HG03280 (cell line): ENCODE measurements around the gene ADGRV1.
A peak's percentile ranks its signal among the peaks of the same experiment; 100 is the strongest.

Experiments
- ATAC-seq: cut with Tn5 transposase; IDR thresholded peaks from one replicate; pipeline ENCODE4 v1.9.1; 2021; ENCODE audit warnings: mild to moderate bottlenecking, moderate library complexity; ENCODE audit not compliant: unreplicated experiment

ADGRV1 gene

DNA sequence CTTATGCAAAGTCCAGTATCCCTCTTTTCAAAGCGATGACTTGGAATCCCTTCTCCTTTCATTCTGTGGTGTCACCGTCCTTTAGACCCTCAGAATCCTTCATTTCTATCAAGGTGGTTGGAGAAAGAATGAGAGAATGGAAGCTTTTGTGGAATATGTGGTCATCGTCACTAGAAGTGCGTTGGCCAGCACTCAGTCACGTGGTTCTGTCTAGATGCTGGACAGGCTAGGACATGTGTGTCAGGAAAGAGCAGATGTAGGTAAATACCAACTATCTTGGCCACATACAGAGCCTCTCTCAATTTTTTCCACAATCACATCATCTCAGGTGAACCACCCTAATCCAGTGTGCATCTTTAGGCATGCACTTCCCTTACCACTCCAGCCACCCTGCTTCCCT, 618.5 kb downstream of the ADGRV1 start:
- ATAC-seq, result no peak

DNA sequence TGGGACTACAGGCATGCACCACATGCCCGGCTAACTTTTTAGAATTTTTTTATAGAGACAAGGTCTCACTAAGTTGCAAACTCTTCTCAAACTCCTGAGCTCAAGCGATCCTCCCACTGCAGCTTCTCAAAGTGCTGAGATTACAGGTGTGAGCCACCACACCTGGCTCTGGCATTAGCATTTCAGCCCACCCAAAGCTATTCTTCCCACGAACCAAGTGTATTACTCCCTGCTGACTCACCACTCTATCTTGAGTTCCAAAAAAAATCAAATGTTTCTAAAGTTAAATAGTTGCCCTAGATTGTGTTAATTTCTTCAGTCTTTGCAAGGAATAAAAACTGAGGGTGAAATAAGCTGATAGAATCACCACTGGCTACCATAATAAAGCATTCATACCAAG, 619.0 kb downstream of the ADGRV1 start:
- ATAC-seq, result no peak

DNA sequence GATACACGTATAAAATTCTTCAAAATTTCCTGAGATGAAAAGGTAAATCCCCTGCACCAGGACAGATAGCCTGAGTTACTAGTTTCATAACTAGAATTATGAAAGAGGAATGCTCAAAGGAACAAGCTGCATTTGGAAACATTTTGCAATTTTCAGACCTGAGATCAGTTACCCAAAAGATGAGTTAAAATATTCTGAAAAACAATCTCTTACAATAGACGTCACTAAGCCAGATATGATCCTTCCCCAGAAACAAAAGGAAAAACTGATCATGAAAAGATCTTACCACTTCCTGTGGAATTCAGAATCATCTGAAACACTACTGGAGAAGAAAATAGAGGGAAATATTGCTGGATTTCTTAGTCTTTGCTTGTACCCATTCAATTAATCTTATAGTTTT, 619.9 kb downstream of the ADGRV1 start:
- no peak for ATAC-seq

DNA sequence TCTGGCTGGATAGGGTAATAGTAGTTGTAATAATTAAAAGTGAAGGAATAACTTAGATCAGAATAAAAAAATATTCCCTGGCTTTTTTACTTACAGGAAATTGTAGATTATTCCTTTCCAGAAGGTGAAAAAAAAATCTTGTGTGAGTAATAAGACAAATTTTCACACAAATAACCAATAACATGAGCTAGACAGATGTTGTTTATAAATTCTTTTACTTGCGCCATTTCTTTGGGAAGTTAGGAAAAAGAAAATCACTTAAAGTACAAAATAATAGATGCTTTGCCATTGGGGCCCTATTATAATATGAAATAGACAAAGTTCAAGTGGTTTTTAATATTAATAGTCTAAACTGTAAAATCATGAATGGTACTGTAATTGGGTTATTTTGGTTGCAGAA, 620.4 kb downstream of the ADGRV1 start:
- ATAC-seq, result no peak

DNA sequence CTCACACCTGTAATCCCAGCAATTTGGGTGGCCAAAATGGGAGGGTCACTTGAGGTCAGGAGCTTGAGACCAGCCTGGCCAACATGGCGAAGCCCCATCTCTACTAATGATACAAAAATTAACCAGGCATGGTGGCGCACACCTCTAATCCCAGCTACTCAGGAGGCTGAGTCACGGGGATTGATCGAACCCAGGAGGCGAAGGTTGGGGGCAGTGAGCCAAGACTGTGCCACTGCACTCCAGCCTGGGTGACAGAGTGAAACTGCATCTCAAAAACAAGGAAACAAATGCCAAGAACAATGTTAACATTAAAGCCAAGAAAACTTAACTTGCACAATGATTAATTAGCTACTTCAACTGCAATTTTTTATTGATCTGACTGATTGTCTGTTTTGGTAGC, 621.9 kb downstream of the ADGRV1 start:
- ATAC-seq, result no peak

DNA sequence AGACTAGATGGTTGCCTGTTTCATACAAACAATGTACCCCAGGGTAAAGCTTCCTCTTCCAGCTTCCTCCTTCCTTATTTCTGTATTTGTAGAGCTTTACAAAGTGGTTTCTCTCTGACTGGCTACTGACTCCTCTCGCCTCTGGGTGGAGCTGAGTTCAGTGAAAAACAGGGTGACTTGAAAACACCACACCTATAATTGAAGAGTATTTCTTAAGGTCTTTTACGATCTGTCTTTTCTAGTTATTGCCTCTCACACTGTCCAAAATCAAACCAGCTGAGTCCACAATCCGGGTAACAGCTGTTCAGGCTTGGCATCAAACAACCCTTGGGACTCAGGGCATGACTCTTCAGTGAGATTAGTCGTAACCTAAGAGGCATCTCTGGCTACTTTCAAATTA, 624.2 kb downstream of the ADGRV1 start:
- peak; percentile 76 for ATAC-seq

DNA sequence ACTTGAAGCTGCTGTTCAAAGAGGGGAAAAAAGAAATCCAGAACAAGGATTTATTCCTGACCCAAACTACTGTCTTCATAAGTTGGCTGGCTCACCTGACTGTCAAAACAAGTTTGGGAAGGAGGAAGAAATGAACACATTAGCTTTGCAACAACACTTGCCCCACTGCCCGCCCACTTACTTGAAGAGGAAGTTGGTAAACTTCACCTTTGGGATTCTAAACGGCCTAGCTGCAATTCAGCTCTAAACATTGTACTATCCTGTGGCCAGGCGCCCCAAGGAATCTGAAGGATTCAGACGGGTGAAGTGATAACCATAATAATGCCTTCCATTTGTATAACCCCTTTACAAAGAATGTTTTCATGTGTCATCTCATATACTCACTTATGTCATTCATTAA, 625.1 kb downstream of the ADGRV1 start:
- no peak for ATAC-seq

DNA sequence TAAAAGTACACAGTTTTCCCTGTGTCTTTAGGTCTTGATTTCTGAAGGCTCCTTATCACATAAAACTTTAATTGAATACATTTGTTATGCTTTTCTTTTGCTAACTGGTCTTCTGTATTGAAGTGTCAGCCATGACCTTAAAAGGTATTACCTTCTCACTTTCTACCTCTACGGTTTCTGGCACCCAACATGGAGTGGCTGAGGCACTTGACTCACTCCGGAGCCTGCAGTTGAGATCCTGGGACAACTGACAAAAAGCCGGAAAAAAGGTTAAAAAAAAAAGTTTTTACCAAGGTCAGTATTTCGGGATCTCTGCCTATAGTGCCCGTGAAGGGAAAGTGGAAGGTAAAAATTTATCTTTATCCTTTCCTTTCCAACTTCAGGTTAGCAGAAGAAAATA, 627.5 kb downstream of the ADGRV1 start:
- no peak for ATAC-seq

DNA sequence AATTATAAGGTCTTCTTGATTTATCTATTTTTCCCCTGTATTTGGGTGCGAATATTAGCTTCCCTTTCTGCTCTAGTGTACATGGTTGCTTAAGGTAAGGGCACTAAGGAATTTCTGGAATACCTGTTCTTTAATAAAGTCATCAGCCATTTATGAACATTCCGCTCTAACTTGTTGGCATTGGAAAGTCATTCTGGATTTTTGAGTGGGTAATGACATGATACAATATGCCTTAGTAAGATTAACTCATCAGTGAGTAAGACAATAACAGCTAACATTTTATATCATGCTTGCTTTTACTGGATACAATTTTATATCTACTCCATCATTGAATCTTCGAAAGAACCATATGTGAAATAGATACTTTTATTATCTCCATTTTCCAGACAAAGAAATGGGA, 628.4 kb downstream of the ADGRV1 start:
- no peak for ATAC-seq

DNA sequence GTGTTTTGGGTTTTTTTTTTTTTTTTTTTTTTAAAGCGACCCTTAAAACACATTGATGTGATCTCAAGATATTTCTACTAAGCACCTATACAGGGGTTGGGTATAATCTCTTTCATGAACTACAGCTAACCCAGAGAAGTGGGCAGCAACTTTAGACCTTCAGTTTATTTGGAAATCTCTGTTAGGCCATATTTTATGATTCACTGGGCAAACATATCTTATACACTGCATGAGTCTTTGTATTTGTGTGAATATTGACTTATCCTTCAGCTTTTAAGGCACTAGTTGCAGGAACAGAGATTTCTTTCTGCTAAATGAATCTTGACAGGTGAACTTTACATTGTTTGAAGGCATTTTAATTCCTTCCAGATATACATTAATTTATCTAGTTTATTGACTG, 630.2 kb downstream of the ADGRV1 start:
- ATAC-seq, result no peak

DNA sequence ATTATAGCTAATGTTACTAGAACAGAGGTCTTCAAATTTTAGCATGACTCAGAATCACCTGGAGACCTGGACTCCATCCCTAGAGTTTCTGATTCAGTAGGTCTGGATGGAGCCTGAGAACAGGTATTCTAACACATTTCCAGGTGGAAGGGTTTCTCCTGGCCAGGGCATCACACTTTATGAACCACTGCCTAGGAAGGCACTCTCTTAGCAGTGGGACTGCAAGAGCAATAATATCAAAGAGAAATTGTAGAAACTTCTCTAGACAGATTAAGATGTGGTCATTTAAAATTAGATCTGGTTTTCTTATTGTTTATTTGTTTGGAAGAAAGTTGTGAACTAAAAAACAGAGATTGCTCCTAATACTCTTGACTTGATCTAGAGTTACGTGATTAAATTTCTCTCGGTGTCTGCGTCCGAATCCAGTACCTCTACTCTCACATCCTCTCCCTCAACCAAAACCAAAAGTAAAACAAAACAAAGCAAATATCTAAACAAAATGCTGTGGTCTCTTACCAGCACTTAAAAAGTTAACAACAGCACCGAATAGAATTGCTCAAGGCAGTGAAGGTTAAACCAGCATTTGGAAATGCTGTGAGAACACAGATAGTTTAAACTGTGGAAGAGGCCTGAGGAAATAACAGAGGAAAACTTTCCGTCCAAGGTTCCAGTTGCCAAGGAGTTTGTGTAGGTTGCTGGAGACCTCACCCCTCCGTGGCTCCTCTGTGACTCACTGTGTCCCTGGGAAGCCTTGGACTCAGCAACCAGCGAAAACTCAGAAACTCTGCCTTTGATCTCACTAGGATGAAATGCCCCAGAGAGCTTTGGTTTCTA, 631.1 kb downstream of the ADGRV1 start:
- peak; percentile 92 for ATAC-seq

DNA sequence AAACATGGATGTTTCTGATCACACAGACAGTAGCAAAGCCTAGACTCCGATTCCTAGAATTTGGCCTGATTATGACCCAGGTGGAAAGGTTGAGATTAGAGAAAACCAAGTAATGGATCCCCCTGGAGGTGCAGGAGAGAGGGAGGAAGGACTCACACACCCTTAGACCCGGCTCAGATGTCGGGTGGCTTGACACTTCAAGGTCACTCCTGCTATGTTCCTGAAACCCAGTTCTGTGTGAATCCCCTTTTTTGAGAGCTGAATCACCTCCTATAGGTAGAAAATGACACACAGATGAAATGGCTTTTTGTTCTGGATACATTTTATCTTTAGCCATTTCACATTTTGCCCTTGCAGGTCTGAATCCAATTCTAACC, 631.7 kb downstream of the ADGRV1 start:
- peak; percentile 13 for ATAC-seq

DNA sequence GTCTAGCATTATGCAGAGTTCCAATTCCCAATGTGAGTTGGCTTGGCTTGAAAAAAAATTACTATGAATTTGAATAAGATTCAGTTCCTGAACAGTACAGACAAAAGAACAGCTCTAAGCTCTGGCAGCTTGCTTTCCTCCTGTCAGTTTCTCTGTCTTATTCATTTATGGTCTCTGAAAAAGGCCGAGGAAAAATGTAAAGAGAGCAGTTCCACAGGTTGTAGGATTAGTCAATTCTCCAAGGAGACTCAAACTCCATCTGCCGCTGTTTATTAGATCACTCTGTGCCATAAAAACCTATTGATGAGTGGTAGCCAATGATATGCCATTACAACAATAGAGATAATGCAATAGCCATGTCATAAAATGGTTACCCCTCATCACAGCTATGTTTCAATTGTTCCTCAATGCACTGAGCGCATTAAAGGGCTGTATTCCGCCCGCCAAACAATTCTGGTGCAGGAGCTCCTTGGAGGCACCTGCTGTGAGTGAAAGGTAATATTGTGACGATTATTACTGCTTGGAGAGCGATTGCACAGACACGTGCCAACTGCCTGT, 636.3 kb downstream of the ADGRV1 start:
- ATAC-seq, result no peak

DNA sequence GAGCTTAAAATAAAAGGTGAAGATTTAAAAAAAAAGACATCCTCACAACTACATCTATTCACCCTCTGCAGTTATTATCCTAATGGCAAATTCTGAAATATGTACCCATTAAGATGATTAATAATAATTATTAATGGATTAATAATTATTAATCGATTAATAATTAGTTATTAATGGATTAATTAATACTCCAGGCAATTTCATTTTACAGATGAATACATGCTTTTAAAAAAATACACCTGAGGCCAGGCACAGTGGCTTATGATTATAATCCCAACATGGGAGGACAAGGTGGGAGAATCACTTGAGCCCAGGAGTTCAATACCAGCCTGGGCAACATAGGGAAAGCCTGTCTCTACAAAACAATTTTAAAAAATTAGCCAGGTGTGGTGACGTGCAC, 642.1 kb downstream of the ADGRV1 start:
- no peak for ATAC-seq

DNA sequence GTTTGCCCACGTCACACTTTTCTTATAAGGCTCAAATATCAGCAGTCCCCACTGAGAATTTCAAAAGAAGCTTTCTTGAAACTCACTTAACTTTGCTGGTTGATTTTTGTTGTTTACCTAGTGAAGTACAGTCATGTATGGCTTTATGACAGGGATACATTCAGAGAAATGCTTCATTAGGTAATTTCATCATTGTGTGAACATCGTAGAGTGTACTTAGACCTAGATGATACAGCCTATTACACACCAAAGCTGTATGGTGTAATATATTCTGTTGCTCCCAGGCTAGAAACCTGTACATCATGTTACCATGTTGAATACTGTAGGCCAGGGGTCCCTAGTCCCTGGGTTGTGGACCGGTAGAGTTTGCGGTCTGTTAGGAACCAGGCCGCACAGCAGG, 647.5 kb downstream of the ADGRV1 start:
- no peak for ATAC-seq

DNA sequence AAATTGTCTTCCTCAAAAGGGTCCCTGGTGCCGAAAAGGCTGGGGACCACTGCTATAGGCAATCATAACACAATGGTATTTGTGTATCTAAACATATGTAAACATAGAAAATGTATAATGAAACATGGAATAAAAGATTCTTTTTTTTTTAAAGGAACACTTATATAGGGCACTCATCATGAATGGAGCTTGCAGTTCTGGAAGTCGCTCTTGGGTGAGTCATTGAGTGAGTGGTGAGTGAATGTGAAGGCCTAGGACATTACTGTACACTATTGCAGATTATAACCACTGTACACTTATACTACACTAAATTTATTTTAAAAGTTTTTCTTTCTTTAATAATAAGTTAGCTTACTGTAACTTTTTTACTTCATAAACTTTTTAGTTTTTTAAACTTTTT, 648.1 kb downstream of the ADGRV1 start:
- no peak for ATAC-seq

DNA sequence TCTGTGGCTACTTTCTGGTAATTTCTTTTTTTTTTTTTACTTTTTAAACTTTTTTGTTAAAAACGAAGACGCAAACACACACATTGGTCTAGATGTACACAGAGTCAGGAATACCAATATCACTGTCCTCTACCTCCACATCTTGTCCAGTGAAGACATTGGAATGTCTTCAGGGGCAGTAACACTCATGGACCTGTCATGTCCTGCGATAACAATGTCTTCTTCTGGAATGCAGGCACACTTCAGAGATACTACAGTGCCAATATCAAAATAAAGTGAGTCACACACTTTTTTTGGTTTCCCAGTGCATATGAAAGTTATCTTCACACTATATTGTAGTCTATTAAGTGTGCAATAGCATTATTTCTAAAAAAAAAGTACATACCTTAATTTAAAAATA, 648.7 kb downstream of the ADGRV1 start:
- no peak for ATAC-seq

DNA sequence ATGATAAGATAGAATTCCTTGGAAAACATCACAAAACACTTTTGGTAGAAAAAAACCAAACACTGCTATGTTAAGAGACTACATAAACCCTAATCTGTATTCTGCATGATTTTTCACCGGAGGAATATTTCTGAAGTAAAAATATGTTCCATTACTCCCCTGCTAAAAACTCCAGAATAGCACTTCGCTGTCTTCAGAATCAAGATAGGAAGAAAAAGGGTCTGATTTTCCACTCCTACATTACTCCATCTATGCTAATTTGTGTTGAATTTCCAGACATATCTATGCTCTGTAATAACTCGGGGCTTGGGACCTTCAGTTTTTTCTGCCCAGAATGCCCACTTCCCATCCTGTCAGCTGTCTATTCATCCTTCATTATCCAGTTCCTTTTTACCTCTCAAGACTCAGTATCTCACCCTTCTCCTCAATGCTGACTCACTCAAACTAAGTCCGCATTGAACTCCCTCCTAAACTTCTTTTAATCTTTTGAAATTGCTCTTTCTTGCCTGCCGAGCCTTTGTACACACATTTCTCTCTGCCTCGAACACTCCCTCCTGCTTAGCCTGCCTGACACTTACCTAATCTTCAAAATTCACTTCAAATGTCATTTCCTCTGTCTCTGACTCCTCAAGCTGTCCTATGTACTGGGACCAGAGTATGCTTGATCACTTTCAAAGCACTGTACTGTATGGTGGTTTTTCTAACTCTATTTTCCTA, 653.6 kb downstream of the ADGRV1 start:
- no peak for ATAC-seq

DNA sequence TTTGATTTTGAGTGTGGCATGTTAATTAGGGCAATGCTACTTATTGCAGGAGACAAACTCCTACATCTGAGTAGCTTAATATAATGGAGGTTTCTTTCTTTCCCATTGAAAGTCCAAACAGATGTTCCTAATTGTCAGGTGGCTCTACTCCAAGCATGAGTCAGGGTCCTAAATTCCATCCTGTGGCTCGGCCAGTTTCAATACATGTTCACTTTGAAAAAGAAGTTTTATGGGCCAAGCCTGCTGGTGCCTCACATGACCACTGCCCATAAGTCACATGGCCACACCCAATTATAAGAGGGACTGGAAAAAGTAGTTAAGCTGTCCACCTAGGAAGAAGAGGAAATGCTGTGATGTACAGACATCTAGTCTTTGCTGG, 654.1 kb downstream of the ADGRV1 start:
- no peak for ATAC-seq
